Hypothalamus (tissue), 51 donors: ENCODE measurements around the gene VTI1A.
"Not testable (repeated sequence)": the region's sequence is repeated elsewhere in the genome, so short reads cannot be mapped to it uniquely, and the experiment has no call there.

Source experiments
- DNase-seq, 51 donors: peaks; one replicate each; lab custom pipeline; 2025; lab: John Stamatoyannopoulos, UW

VTI1A gene

GRCh38 chr10:112446855-112447619, at the start of gene VTI1A, which contains the start of gene ZDHHC6:
Gene VTI1A, plus strand, starts transcription at chr10:112447215. Its CDS starts 159 bp downstream, at chr10:112447374.
Gene ZDHHC6, minus strand, starts transcription at chr10:112446914. Its CDS starts 1,478 bp downstream, at chr10:112445436.
- peak; percentile 37 to 97 (median 77) for DNase-seq

- no peak for DNase-seq
Measured at GRCh38 chr10:112397592-112397991, 49.4 kb upstream of the VTI1A start.

- no peak for DNase-seq
Measured at GRCh38 chr10:112402917-112403316, 44.1 kb upstream of the VTI1A start.

GRCh38 chr10:112404617-112405016, 42.4 kb upstream of the VTI1A start:
- DNase-seq = no peak

GRCh38 chr10:112406806-112407205, 40.2 kb upstream of the VTI1A start:
- not testable (repeated sequence) for DNase-seq

- no peak for DNase-seq
Measured at GRCh38 chr10:112407696-112408095, 39.3 kb upstream of the VTI1A start.

- no peak for DNase-seq
Measured at GRCh38 chr10:112409299-112409698, 37.7 kb upstream of the VTI1A start.

GRCh38 chr10:112409755-112410154, 37.3 kb upstream of the VTI1A start:
- no peak for DNase-seq

- no peak for DNase-seq
Measured at GRCh38 chr10:112412696-112413095, 34.3 kb upstream of the VTI1A start.

- no peak for DNase-seq
Measured at GRCh38 chr10:112421731-112422130, 25.3 kb upstream of the VTI1A start.

- DNase-seq = no peak
Measured at GRCh38 chr10:112424651-112425050, 22.4 kb upstream of the VTI1A start.

- DNase-seq = no peak
Measured at GRCh38 chr10:112426111-112426510, 20.9 kb upstream of the VTI1A start.

GRCh38 chr10:112429147-112429546, 17.9 kb upstream of the VTI1A start:
- no peak for DNase-seq

GRCh38 chr10:112429654-112430230, 17.3 kb upstream of the VTI1A start:
- DNase-seq = no peak

- no peak for DNase-seq
Measured at GRCh38 chr10:112433136-112433535, 13.9 kb upstream of the VTI1A start.

- no peak for DNase-seq
Measured at GRCh38 chr10:112434988-112435619, 11.9 kb upstream of the VTI1A start.

- DNase-seq = no peak
Measured at GRCh38 chr10:112438356-112438755, 8.7 kb upstream of the VTI1A start.

- no peak for DNase-seq
Measured at GRCh38 chr10:112441520-112441919, 5.5 kb upstream of the VTI1A start.

- no peak for DNase-seq
Measured at GRCh38 chr10:112442063-112442462, 5.0 kb upstream of the VTI1A start.

GRCh38 chr10:112446055-112446854, 760 bp upstream of the VTI1A start:
- peak in 5 of 51 donors; percentile 4 to 53 (median 11) for DNase-seq

GRCh38 chr10:112447620-112447928, 559 bp downstream of the VTI1A start:
- no peak for DNase-seq
